Hepatocyte (in vitro differentiated cells): ENCODE data around the gene SLC4A5. TPM values are rescaled to one million over a fixed set of nuclear protein-coding genes. Genes with fewer than 3 reads are reported as not detected.

ENCODE experiments used
- DNase-seq: peaks from one replicate; pipeline ENCODE4 v3.0.0-alpha.2; 2016; ENCODE audit warnings: low spot score
- H2AFZ ChIP-seq: fragments of 200-600 bp; sonication (generic); 2 replicates; pipeline ENCODE4 v1.6.0; 2016; ENCODE audit warnings: antibody characterized with exemption, mild to moderate bottlenecking
- H3K27ac ChIP-seq: fragments of 200-600 bp; sonication (generic); 2 replicates; pipeline ENCODE4 v1.5.1; 2016; ENCODE audit warnings: mild to moderate bottlenecking
- H3K27me3 ChIP-seq: fragments of 200-600 bp; sonication (generic); 2 replicates; pipeline ENCODE4 v1.6.1; 2016
- H3K36me3 ChIP-seq: fragments of 200-600 bp; sonication (generic); replicated peaks from 2 replicates; pipeline ENCODE4 v1.5.1; 2016; ENCODE audit warnings: low read depth; ENCODE audit not compliant: insufficient read depth
- H3K4me1 ChIP-seq: fragments of 200-600 bp; sonication (generic); 2 replicates; pipeline ENCODE4 v1.5.1; 2016; ENCODE audit warnings: mild to moderate bottlenecking, moderate library complexity; ENCODE audit not compliant: insufficient read depth
- H3K4me2 ChIP-seq: fragments of 200-600 bp; sonication (generic); 2 replicates; pipeline ENCODE4 v1.6.0; 2016
- H3K4me3 ChIP-seq: fragments of 200-600 bp; sonication (generic); 2 replicates; pipeline ENCODE4 v1.5.1; 2016; ENCODE audit warnings: mild to moderate bottlenecking
- H3K79me2 ChIP-seq: fragments of 200-600 bp; sonication (generic); 2 replicates; pipeline ENCODE4 v1.6.0; 2017; ENCODE audit warnings: mild to moderate bottlenecking
- H3K9me2 ChIP-seq: fragments of 200-600 bp; sonication (generic); replicated peaks from 2 replicates; pipeline ENCODE4 v1.6.0; 2017; ENCODE audit warnings: mild to moderate bottlenecking; ENCODE audit not compliant: insufficient read depth
- H3K9me3 ChIP-seq: fragments of 200-600 bp; sonication (generic); 2 replicates; pipeline ENCODE4 v1.5.1; 2016; ENCODE audit warnings: low read depth, mild to moderate bottlenecking
- H4K20me1 ChIP-seq: fragments of 200-600 bp; sonication (generic); 2 replicates; pipeline ENCODE4 v1.6.0; 2016; ENCODE audit warnings: mild to moderate bottlenecking; ENCODE audit not compliant: insufficient read depth, poor library complexity, severe bottlenecking
- EZH2 ChIP-seq: fragments of 200-600 bp; sonication (generic); IDR thresholded peaks from 2 replicates; pipeline ENCODE4 v1.6.1; 2016; ENCODE audit warnings: antibody characterized with exemption, mild to moderate bottlenecking, borderline replicate concordance
- EZH2phosphoT487 ChIP-seq: fragments of 200-600 bp; sonication (generic); IDR thresholded peaks from one replicate; pipeline ENCODE4 v1.6.1; 2018; ENCODE audit warnings: antibody characterized with exemption, mild to moderate bottlenecking, low read depth, moderate library complexity; ENCODE audit not compliant: unreplicated experiment, severe bottlenecking
- WGBS: methylation state at CpG from one replicate; pipeline ENCODE4 v1.1.6; 2016; ENCODE audit warnings: low lambda C conversion rate; ENCODE audit errors: missing lambda C conversion rate; 5-methylcytosine and 5-hydroxymethylcytosine counted together
- polyA plus RNA-seq: library from polyadenylated mRNA; unstranded; fragments of >200 nt; fragmentation: Nextera tagmentation; extraction: Ambion mirVana; gene quantifications from 2 replicates; pipeline ENCODE4 v1.2.1, GENCODE V29; 2016
- total RNA-seq: library from RNA; depleted of rRNA; stranded (reverse); fragments of >200 nt; gene quantifications from 2 replicates; pipeline ENCODE4 v1.2.3, GENCODE V29; 2014
- TF ChIP-seq, protein P1 (sequence below): fragments of 200-600 bp; sonication (generic); IDR thresholded peaks from 2 replicates; pipeline ENCODE4 v1.5.1; 2016; ENCODE audit warnings: antibody characterized with exemption, mild to moderate bottlenecking; ENCODE audit not compliant: poor library complexity

The SLC4A5 gene
- total and polyA plus RNA-seq, 2 experiments from 2014 or later: 0.28 to 1.5 TPM

- Histone ChIP-seq H3K4me3 (no peak overlapping the region), H3K27me3 (no peaks in the 10 kb centered on the region), H3K27ac (no peak overlapping the region), H3K9me2 (no peaks in the 10 kb centered on the region), H4K20me1 (peaks cover 77% of the 10 kb centered on the region), H3K4me2 (no peak overlapping the region), H3K9me3 (no peaks in the 10 kb centered on the region), H3K79me2 (peaks cover 89% of the 10 kb centered on the region), H2AFZ (no peak overlapping the region), H3K4me1 (peaks cover 15% of the 10 kb centered on the region), H3K36me3 (no peaks in the 10 kb centered on the region)
- WGBS: 88% methylated on average over 5 of the region's 5 CpGs
- TF ChIP-seq EZH2phosphoT487: no peak
- no peak for TF ChIP-seq EZH2
- TF ChIP-seq, protein P1, sequence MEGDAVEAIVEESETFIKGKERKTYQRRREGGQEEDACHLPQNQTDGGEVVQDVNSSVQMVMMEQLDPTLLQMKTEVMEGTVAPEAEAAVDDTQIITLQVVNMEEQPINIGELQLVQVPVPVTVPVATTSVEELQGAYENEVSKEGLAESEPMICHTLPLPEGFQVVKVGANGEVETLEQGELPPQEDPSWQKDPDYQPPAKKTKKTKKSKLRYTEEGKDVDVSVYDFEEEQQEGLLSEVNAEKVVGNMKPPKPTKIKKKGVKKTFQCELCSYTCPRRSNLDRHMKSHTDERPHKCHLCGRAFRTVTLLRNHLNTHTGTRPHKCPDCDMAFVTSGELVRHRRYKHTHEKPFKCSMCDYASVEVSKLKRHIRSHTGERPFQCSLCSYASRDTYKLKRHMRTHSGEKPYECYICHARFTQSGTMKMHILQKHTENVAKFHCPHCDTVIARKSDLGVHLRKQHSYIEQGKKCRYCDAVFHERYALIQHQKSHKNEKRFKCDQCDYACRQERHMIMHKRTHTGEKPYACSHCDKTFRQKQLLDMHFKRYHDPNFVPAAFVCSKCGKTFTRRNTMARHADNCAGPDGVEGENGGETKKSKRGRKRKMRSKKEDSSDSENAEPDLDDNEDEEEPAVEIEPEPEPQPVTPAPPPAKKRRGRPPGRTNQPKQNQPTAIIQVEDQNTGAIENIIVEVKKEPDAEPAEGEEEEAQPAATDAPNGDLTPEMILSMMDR: no peak
- DNase-seq: no peak
These were observed 138.1 kb downstream of the SLC4A5 start for GRCh38 chr2:74205113-74205512.

DNA sequence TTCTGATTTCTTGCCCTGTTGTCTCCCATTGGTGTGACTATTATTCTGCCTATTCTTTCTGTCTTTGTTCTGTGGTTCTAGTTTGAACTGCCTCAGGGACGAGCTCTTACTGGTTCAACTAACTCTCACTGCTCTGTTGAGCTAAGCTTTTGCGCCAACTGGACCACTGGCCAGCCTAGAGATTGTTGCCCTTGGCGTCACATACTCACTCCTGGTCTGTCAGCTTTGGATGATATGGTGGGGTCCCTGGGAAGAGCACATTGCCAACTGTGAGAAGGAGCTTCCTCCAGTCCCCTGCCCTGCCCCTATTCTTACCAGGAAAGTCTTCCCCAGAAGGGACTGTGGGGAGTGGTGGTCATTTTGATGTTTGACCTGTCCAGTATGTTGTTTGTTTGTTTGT, 138.8 kb downstream of the SLC4A5 start:
- DNase-seq: no peak
- H3K9me2 ChIP-seq: no peaks in the 10 kb centered on the region
- H2AFZ ChIP-seq: no peak overlapping the region
- no peaks in the 10 kb centered on the region for H3K36me3 ChIP-seq
- no peak overlapping the region for H3K4me2 ChIP-seq
- H3K27me3 ChIP-seq: no peaks in the 10 kb centered on the region
- H4K20me1 ChIP-seq: peaks cover 82% of the 10 kb centered on the region
- WGBS: 95% methylated on average over 3 of the region's 3 CpGs
- no peak overlapping the region for H3K4me3 ChIP-seq
- no peaks in the 10 kb centered on the region for H3K9me3 ChIP-seq
- H3K27ac ChIP-seq: no peak overlapping the region
- TF ChIP-seq, protein P1: no peak
- no peak for TF ChIP-seq EZH2
- no peak for TF ChIP-seq EZH2phosphoT487
- peaks cover 95% of the 10 kb centered on the region for H3K79me2 ChIP-seq
- H3K4me1 ChIP-seq: peaks cover 15% of the 10 kb centered on the region

DNA sequence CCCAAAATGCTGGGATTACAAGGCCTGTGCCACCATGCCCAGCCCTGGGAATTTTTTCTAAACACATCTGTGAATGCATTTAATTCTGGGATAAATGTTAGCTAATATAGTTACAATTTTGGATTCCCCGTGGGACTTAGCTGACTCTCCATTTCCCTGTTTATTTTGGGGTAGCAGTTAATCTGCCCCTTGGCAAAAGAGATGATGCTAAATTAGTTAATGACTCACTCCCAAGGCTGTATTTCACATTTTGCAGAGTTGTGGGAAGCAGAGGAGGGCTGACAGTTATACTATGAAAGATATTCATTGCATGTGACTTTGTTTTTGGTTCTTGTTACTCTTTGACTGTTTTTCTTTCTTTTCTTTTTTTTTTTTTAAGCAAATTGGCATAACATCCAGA, 141.6 kb downstream of the SLC4A5 start:
- DNase-seq: no peak
- Histone ChIP-seq H2AFZ (no peak overlapping the region), H3K4me1 (peaks cover 15% of the 10 kb centered on the region), H3K27ac (no peak overlapping the region), H3K9me3 (no peaks in the 10 kb centered on the region), H3K79me2 (peaks cover 70% of the 10 kb centered on the region), H4K20me1 (peaks cover 66% of the 10 kb centered on the region), H3K4me2 (peak overlapping the region; percentile 78), H3K36me3 (no peaks in the 10 kb centered on the region), H3K27me3 (no peaks in the 10 kb centered on the region), H3K4me3 (no peak overlapping the region), H3K9me2 (no peaks in the 10 kb centered on the region)
- TF ChIP-seq, protein P1: no peak
- TF ChIP-seq EZH2phosphoT487 (no peak), EZH2 (no peak)
- 53% methylated on average over 1 of the region's 1 CpG for WGBS

DNA sequence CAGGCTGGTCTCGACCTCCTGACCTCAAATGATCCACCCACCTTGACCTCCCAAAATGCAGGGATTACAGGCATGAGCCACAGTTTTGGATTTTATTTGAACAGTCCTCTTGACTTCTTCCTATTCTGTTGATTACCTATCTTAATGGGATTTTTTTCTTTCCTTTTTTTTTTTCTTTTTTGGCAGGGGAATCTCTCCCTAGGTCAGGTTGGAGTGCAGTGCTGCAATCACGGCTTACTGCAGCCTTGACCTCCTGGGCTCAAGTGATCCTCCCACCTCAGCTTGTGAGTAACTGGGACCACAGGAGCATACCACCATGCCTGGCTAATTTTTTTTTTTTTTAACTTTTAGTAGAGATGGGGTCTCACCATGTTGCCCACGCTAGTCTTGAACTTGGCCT, 142.0 kb downstream of the SLC4A5 start:
- Histone ChIP-seq H3K27me3 (no peaks in the 10 kb centered on the region), H3K36me3 (no peaks in the 10 kb centered on the region), H3K27ac (no peak overlapping the region), H4K20me1 (peaks cover 62% of the 10 kb centered on the region), H3K4me1 (peaks cover 11% of the 10 kb centered on the region), H3K4me2 (peak overlapping the region; percentile 78), H2AFZ (no peak overlapping the region), H3K9me2 (no peaks in the 10 kb centered on the region), H3K79me2 (peaks cover 66% of the 10 kb centered on the region), H3K4me3 (no peak overlapping the region), H3K9me3 (no peaks in the 10 kb centered on the region)
- DNase-seq: no peak
- TF ChIP-seq, protein P1: no peak
- TF ChIP-seq EZH2: no peak
- no peak for TF ChIP-seq EZH2phosphoT487
- WGBS: 94% methylated on average over 3 of the region's 3 CpGs
